DND-41 (cell line): ENCODE measurements around the gene KIAA1191.

Source experiments
- ATAC-seq: fragments of 200-7000 bp; cut with Tn5 transposase; 3 replicates; pipeline ENCODE4 v1.9.1; 2021; ENCODE audit warnings: low read depth; ENCODE audit not compliant: insufficient read depth
- DNase-seq: peaks from one replicate; pipeline ENCODE4 v3.0.0-alpha.2; 2020
- H2AFZ ChIP-seq: 2 replicates; pipeline ENCODE4 v1.6.0; 2012; ENCODE audit warnings: low read depth, low read length
- H3K27ac ChIP-seq: 2 replicates; pipeline ENCODE4 v1.5.1; 2012; ENCODE audit warnings: low read length, inconsistent platforms
- H3K27me3 ChIP-seq: fragments of 200-600 bp; sonication (generic); 2 replicates; pipeline ENCODE4 v1.6.0; 2012; ENCODE audit warnings: low read length, mild to moderate bottlenecking, inconsistent platforms; ENCODE audit not compliant: insufficient read depth, poor library complexity
- H3K36me3 ChIP-seq: 2 replicates; pipeline ENCODE4 v1.5.1; 2012; ENCODE audit warnings: low read length, inconsistent platforms; ENCODE audit not compliant: insufficient read depth
- H3K4me1 ChIP-seq: 2 replicates; pipeline ENCODE4 v1.5.1; 2012; ENCODE audit warnings: mild to moderate bottlenecking, low read length; ENCODE audit not compliant: insufficient read depth
- H3K4me2 ChIP-seq: 2 replicates; pipeline ENCODE4 v1.6.0; 2012; ENCODE audit warnings: mild to moderate bottlenecking, moderate library complexity, low read length, inconsistent platforms; ENCODE audit not compliant: insufficient read depth
- H3K4me3 ChIP-seq, 2 experiments: fragments of 200-600 bp in 1 of 2; shearing (Covaris generic) in 1 of 2; 2 replicates each; pipeline ENCODE4 v1.5.1; 2012 to 2016; ENCODE audit warnings: inconsistent platforms in 2 of 2, low read length in 2 of 2, mild to moderate bottlenecking in 2 of 2, low read depth in 1 of 2, moderate library complexity in 1 of 2
- H3K79me2 ChIP-seq: 2 replicates; pipeline ENCODE4 v1.6.0; 2012; ENCODE audit warnings: low read length, inconsistent platforms; ENCODE audit not compliant: insufficient read depth
- H3K9ac ChIP-seq: 2 replicates; pipeline ENCODE4 v1.6.0; 2012; ENCODE audit warnings: low read depth, mild to moderate bottlenecking, inconsistent platforms, low read length, moderate library complexity
- H3K9me3 ChIP-seq: 2 replicates; pipeline ENCODE4 v1.5.1; 2012; ENCODE audit warnings: low read length, moderate library complexity, mild to moderate bottlenecking, inconsistent platforms; ENCODE audit not compliant: insufficient read depth, severe bottlenecking
- H4K20me1 ChIP-seq: 2 replicates; pipeline ENCODE4 v1.6.0; 2012; ENCODE audit warnings: low read length; ENCODE audit not compliant: insufficient read depth
- CTCF ChIP-seq: IDR thresholded peaks from 2 replicates; pipeline ENCODE4 v1.5.1; 2012; ENCODE audit warnings: borderline replicate concordance, low read length, moderate library complexity, mild to moderate bottlenecking; ENCODE audit not compliant: poor library complexity, severe bottlenecking; ENCODE audit errors: extremely low read depth
- EZH2 ChIP-seq: IDR thresholded peaks from 3 replicates; pipeline ENCODE4 v1.6.1; 2012; ENCODE audit warnings: borderline replicate concordance, low read depth, mild to moderate bottlenecking, moderate library complexity, low read length, inconsistent platforms; ENCODE audit not compliant: severe bottlenecking

Gene KIAA1191

DNA sequence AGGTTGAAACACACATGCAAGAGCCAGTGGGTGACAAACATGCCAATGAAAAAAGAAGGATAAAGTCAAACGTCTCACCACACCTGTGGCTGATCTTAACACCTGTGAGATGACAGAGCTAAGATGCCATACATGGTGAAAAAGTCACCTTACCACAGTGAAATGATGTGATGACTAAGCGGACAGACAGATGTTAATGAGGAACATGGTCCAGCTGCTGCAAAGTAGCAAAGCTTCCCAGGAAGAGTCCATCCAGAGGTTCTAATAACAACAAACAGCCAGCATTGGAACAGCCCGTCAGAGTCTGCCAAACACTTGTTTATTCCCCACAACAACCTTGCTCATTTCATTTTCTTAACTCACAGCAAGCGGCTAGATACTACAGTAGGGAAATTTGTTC is 1.9 kb downstream of the KIAA1191 start:
- Histone ChIP-seq H3K4me1 (peaks cover 28% of the 10 kb centered on the region), H3K9ac (peak overlapping the region; percentile 90; the same call in 1 of the 2 replicates), H3K27ac (no peak overlapping the region), H3K4me2 (peak overlapping the region; percentile 82), H3K9me3 (no peaks in the 10 kb centered on the region), H4K20me1 (peaks cover 29% of the 10 kb centered on the region), H3K4me3 (peak overlapping the region in 1 of 2 experiments; percentile 32; a peak in 1 of 4 replicates), H3K79me2 (peaks cover 62% of the 10 kb centered on the region), H3K36me3 (peaks cover 45% of the 10 kb centered on the region), H3K27me3 (no peaks in the 10 kb centered on the region), H2AFZ (no peak overlapping the region)
- no peak for ATAC-seq
- DNase-seq, result no peak
- no peak for TF ChIP-seq EZH2
- TF ChIP-seq CTCF, result no peak

DNA sequence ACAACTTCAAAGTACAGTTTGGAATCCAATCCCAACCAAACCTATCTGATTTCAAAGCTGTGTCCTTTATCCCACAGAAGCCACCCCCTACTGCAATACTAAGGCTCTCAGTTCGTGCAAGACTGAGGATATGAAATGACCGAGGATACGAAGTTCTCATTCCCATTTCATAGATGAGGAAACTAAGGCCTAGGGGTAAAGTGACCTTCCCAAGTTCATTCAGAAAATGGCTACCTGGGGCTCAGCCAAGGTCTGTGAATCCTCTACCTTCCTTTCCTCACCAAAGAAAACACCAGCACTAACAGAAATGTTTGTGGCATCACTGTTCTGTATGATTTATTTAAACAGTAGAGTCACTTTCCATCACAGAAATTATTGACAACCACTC is 5.4 kb downstream of the KIAA1191 start:
- Histone ChIP-seq H3K79me2 (peaks cover 86% of the 10 kb centered on the region), H3K9me3 (no peaks in the 10 kb centered on the region), H3K36me3 (peaks cover 77% of the 10 kb centered on the region), H4K20me1 (peaks cover 46% of the 10 kb centered on the region), H3K27ac (no peak overlapping the region), H3K4me2 (no peak overlapping the region), H3K27me3 (no peaks in the 10 kb centered on the region), H2AFZ (no peak overlapping the region), H3K4me1 (peaks cover 18% of the 10 kb centered on the region), H3K9ac (no peak overlapping the region), H3K4me3 (no peak overlapping the region)
- TF ChIP-seq EZH2 (no peak), CTCF (no peak)
- ATAC-seq, result no peak
- no peak for DNase-seq

DNA sequence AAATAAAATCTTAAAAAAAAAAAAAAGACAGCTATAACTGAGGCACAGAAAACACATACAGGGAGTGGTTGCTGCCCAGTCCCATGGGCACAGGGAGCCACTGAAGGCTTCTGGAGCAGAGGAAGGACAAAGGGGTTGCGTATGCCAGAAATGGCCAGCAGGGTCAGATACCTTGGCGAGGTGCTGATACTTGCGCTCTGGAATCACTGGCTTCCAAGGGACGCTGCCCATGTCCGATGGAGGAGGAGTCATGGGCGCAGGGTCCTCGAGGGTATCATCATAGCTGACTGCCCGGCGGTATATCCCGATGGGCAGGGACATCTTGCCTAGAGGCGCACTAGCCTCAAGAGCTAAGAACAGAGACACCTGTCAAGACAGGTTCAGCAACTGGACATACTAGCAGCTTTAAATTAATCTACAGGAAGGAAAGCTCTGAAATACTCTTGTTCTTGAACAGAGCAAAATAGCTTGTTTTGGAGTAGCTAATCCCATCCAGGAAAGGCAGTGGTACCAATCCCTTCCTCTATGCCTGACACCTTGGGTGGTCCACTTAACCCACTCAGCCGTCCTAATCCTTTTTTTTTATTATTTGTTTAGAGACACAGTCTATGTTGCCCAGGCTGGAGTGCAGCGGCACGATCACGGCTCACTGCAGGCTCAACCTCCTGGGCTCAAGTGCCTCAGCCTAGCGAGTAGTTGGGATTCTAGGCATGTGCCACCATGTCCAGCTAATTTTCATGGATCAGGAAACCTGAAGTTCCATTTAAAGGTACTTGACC is 6.0 kb downstream of the KIAA1191 start:
- TF ChIP-seq CTCF (peak; percentile 11), EZH2 (no peak)
- DNase-seq (no peak), ATAC-seq (no peak)
- Histone ChIP-seq H3K27me3 (no peaks in the 10 kb centered on the region), H4K20me1 (peaks cover 45% of the 10 kb centered on the region), H3K4me2 (no peak overlapping the region), H3K4me1 (peaks cover 13% of the 10 kb centered on the region), H3K9me3 (no peaks in the 10 kb centered on the region), H3K27ac (no peak overlapping the region), H3K4me3 (no peak overlapping the region), H3K9ac (no peak overlapping the region), H3K36me3 (peaks cover 77% of the 10 kb centered on the region), H2AFZ (no peak overlapping the region), H3K79me2 (peaks cover 82% of the 10 kb centered on the region)
